GM21515 (cell line): Measurements from ENCODE around the gene IL1RL2.

Experiments
- ATAC-seq: cut with Tn5 transposase; IDR thresholded peaks from one replicate; pipeline ENCODE4 v1.9.1; 2021; ENCODE audit not compliant: unreplicated experiment

IL1RL2 gene

GRCh38 chr2:102193074-102193473, 6.3 kb downstream of the IL1RL2 start:
- no peak for ATAC-seq

DNA sequence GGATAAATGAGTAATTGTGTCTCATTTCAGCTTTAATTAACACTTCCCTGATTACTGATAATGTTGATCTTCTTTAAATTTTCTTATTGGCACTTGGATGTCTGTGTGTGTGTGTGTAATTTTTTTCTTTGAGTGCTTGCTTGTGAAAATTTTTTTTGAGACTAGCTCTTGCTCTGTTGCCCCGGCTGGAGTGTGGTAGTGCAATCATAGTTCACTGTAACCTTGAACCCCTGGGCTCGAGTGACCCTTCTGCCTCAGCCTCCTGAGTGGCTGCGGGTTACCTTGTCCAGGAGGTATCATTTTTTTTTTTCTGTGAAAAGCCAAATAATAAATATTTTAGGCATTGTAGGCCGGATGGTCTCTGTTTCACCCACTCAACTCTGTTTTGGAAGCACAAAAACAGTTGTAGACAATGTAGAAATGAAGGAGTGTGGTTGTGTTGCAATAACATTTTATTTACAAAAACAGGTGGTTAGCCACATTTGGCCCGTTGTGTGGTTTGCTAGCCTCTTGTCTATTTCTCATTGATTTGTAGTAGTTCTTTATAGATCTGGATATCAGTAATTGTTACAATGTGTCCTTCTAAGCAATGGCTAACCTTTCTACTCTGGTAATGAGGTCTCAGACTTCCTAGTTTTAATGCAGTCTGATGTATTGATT, 7.9 kb downstream of the IL1RL2 start:
- no peak for ATAC-seq

DNA sequence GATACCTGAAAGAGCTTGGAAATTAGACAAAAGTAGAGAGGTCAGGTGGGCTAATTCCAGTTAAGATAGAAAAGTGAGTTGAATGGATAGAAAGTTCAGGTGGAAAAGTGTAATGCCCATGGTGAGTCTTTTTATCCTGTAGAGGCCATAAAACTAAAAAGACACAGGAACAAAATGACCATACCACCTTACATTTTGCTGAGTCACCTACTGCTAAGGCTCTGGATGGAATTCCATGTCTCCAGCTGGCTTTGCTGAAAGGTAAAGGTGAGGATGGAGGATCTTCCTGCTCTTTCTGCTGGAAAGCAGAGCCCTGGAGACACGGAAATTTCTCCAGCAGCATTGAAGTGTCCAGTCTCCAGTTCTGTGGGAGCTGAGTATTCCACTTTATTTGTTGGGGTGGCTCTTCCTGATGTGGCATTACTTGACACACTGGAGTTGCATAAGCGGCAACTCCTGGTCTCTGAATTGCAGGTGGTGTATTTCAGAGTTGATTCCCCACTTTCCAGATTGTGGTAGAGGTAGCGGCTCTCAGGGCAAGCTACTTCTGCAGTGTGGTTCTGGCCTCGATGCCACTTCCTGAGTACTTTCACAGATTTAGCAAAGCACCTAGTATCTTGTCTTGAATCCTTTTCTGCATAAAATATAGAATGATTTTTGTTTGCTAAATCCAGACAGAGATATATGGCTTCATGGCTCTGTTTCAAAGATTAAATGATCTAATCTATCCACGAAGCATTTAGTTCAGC, 10.7 kb downstream of the IL1RL2 start:
- no peak for ATAC-seq

DNA sequence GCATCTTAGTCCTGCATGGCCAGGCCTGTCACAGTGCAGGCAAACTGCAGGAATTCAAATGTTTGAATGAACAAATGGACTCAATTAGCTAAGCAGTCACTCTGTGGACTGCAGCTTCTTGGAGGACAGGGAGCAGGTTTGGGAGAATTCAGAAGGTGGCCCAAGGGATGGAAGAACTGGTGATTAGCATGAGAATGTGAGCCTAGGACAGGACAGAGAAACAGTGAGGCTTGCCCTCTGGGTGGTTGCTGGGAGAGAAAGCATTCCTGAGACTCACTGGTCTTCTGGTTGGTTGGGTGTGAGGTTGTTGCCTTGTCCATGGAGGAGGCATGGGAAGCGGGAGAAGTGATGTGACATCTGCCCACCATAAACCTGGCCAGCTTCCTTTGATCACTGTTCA, 13.7 kb downstream of the IL1RL2 start:
- no peak for ATAC-seq

- ATAC-seq = no peak
Observed at GRCh38 chr2:102204638-102205037, 17.8 kb downstream of the IL1RL2 start.

GRCh38 chr2:102206666-102207341, 20.0 kb downstream of the IL1RL2 start:
- ATAC-seq = no peak

- ATAC-seq = no peak
Observed at GRCh38 chr2:102208774-102209173, 22.0 kb downstream of the IL1RL2 start.

- no peak for ATAC-seq
Observed at GRCh38 chr2:102209474-102209873, 22.7 kb downstream of the IL1RL2 start.

GRCh38 chr2:102217032-102217431, 30.2 kb downstream of the IL1RL2 start:
- ATAC-seq = no peak

- ATAC-seq = no peak
Observed at GRCh38 chr2:102224824-102225739, 38.3 kb downstream of the IL1RL2 start.

- ATAC-seq = no peak
Observed at GRCh38 chr2:102226171-102226570, 39.3 kb downstream of the IL1RL2 start.

DNA sequence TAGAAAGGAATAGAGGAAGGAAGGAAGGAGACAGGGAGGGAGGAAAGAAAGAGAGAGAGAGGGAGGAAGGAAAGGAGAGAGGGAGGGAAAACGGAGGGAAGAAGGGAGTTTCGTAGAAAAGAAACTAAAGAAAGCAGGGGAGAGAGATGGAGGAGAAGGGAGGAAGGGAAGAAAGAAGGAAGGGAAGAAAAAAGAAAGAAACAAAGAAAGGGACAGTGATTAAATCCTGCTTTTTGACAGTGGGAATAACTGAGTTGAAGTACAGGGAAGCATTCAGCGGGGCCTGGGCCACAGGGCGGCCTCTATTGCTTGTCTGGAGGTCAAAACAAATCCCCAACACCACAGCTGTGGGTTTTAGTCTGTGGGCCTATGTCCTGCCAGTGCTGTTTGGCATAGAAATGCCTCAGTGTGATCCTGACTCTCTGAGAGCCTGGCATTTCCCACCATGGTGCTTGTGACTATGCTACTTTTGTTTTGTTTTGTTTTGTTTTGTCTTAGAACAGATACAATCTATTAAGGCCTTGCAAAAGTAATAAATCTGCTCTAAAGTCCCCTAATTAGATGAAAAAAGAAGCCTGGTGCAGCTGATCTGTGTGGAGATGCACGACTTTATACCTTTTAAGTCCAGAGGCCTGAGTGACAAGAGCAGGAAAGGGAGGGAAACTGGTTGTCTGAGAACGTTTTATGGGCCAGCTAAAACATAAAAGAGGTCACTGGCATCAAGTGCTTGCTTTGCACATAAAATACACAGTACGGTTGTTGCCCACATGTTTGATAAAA, 40.0 kb downstream of the IL1RL2 start:
- ATAC-seq = no peak

DNA sequence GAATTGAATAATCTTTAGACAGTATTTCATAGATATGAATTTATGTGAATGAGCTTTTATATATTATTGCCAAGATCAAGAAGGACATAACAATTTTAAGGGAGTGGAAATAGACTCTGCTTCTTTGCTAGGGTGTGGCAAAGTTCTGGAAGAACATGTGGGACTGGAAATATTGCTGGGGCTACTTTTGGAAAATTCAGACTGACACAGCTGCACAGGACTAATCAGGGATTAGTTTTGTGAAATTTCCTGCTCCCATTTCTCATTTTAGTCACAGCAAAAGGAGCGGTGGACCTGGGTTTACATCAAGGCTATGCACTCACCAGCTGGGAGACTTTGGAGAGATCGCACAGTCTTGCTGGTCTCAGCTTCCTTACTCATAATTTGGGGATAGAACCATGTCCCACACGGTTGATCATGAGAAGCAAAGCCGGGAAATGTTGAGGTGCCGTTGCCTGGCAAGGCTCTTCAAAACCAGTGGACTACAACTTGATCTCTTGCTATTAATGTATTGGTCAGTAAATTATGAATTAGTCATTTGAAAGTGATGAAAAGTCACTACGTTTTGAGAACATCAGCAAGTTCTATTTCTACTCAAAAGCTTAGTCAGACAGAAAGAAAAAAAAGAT, 42.4 kb downstream of the IL1RL2 start:
- no peak for ATAC-seq

- no peak for ATAC-seq
Observed at GRCh38 chr2:102230410-102230909, 43.6 kb downstream of the IL1RL2 start.

- ATAC-seq = no peak
Observed at GRCh38 chr2:102233132-102233884, 46.5 kb downstream of the IL1RL2 start.

DNA sequence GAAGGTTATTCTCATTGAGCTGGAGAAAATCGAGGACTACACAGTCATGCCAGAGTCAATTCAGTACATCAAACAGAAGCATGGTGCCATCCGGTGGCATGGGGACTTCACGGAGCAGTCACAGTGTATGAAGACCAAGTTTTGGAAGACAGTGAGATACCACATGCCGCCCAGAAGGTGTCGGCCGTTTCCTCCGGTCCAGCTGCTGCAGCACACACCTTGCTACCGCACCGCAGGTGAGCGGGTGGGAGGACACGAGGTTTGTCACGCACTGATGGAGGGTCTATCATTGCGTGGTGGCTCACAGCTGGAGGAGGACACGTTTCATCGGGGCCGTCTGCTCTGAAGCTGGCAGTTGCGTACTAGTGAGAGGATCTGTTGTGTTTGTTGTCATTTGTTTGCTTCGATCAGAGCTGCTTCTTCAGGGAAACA, 48.2 kb downstream of the IL1RL2 start:
- no peak for ATAC-seq

DNA sequence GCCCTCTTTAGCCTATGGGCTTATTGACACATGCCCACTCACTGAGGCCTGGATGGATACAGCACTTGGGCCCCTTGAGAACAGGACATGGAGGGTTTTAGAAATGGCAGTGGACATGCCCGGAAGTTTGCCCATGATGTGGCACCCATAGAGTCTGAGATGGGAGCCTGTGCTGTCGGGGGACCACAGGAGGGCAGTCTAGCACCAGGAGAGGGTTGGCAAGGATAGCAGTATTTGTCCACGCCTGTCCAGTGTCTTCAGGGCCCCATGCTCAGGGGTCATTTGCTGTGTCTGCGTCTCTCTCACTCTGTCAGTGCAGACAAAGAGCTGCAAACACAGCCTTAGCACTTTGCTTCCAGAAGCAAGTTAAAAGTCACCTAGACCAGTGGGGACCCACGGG, 48.7 kb downstream of the IL1RL2 start:
- no peak for ATAC-seq

GRCh38 chr2:102236132-102236531, 49.3 kb downstream of the IL1RL2 start:
- ATAC-seq = no peak

- no peak for ATAC-seq
Observed at GRCh38 chr2:102237176-102237575, 50.4 kb downstream of the IL1RL2 start.
